Liver (tissue), 9 donors: Measurements from ENCODE around the gene PCDHA1. TPM values are rescaled to one million over a fixed set of nuclear protein-coding genes. Genes with fewer than 3 reads are reported as not detected.

ENCODE experiments used
- DNase-seq: peaks from one replicate; pipeline ENCODE4 v3.0.0-alpha.2; 2017; ENCODE audit warnings: low spot score
- H3K27ac ChIP-seq, 2 donors: one replicate each; pipeline ENCODE4 v1.7.0; 2013; ENCODE audit warnings: inconsistent platforms in 2 of 2, low read length in 2 of 2, control low read depth in 1 of 2, low read depth in 1 of 2, mild to moderate bottlenecking in 1 of 2
- H3K27me3 ChIP-seq, 4 donors: one replicate each; pipeline versions ENCODE4 v1.6.1 to v1.7.0; 2013; ENCODE audit warnings: low read length in 3 of 4, inconsistent platforms in 1 of 4, mild to moderate bottlenecking in 1 of 4, moderate library complexity in 1 of 4; ENCODE audit not compliant: control insufficient read depth in 4 of 4, insufficient read depth in 4 of 4
- H3K36me3 ChIP-seq, 4 donors: one replicate each; pipeline versions ENCODE4 v1.6.1 to v1.7.0; 2013; ENCODE audit warnings: low read length in 3 of 4, mild to moderate bottlenecking in 3 of 4, low read depth in 1 of 4, moderate library complexity in 1 of 4; ENCODE audit not compliant: control insufficient read depth in 4 of 4, insufficient read depth in 3 of 4
- H3K4me1 ChIP-seq, 4 donors: one replicate each; pipeline versions ENCODE4 v1.6.1 to v1.7.0; 2013; ENCODE audit warnings: low read length in 3 of 4, mild to moderate bottlenecking in 3 of 4, moderate library complexity in 1 of 4; ENCODE audit not compliant: control insufficient read depth in 4 of 4, insufficient read depth in 4 of 4
- H3K4me3 ChIP-seq, 3 donors: one replicate each; pipeline versions ENCODE4 v1.6.1 to v1.7.0; 2013; ENCODE audit warnings: low read length in 3 of 3, control low read depth in 1 of 3, low read depth in 1 of 3, mild to moderate bottlenecking in 1 of 3
- H3K9ac ChIP-seq, 2 donors: one replicate each; pipeline ENCODE4 v1.7.0; 2013; ENCODE audit warnings: low read length in 2 of 2, mild to moderate bottlenecking in 2 of 2, moderate library complexity in 2 of 2, control low read depth in 1 of 2, low read depth in 1 of 2
- H3K9me3 ChIP-seq, 4 donors: one replicate each; pipeline versions ENCODE4 v1.6.1 to v1.7.0; 2013; ENCODE audit warnings: low read length in 3 of 4; ENCODE audit not compliant: control insufficient read depth in 4 of 4
- EGR1 ChIP-seq, 2 donors: IDR thresholded peaks; 2 replicates each; pipeline ENCODE4 v1.6.1; 2016 to 2018; ENCODE audit warnings: antibody characterized with exemption in 2 of 2, low read depth in 2 of 2
- FOXA1 ChIP-seq: IDR thresholded peaks from 2 replicates; pipeline ENCODE4 v1.6.1; 2016; ENCODE audit warnings: antibody characterized with exemption
- FOXA2 ChIP-seq: IDR thresholded peaks from 2 replicates; pipeline ENCODE4 v1.6.1; 2016; ENCODE audit warnings: antibody characterized with exemption
- GABPA ChIP-seq, 2 donors: IDR thresholded peaks in 1 of 2; conservative IDR thresholded peaks in 1 of 2; 2 replicates each; pipeline ENCODE4 v1.6.1; 2016; ENCODE audit warnings: antibody characterized with exemption in 2 of 2, mild to moderate bottlenecking in 1 of 2, moderate library complexity in 1 of 2
- HNF4A ChIP-seq, 2 donors: conservative IDR thresholded peaks; 2 replicates each; pipeline ENCODE4 v1.6.1; 2016; ENCODE audit warnings: antibody characterized with exemption in 2 of 2, mild to moderate bottlenecking in 2 of 2
- HNF4G ChIP-seq: IDR thresholded peaks from 2 replicates; pipeline ENCODE4 v1.6.1; 2016; ENCODE audit warnings: antibody characterized with exemption
- JUND ChIP-seq, 2 donors: IDR thresholded peaks; 2 replicates each; pipeline ENCODE4 v1.6.1; 2016; ENCODE audit warnings: antibody characterized with exemption in 2 of 2
- NR2F2 ChIP-seq: IDR thresholded peaks from 2 replicates; pipeline ENCODE4 v1.6.1; 2016; ENCODE audit warnings: antibody characterized with exemption
- RAD21 ChIP-seq, 2 donors: IDR thresholded peaks; 2 replicates each; pipeline ENCODE4 v1.6.1; 2016; ENCODE audit warnings: antibody characterized with exemption in 2 of 2, mild to moderate bottlenecking in 2 of 2
- REST ChIP-seq: IDR thresholded peaks from 2 replicates; pipeline ENCODE4 v1.6.1; 2016; ENCODE audit warnings: antibody characterized with exemption, mild to moderate bottlenecking
- RXRA ChIP-seq, 2 donors: IDR thresholded peaks; 2 replicates each; pipeline ENCODE4 v1.6.1; 2017 to 2018; ENCODE audit warnings: antibody characterized with exemption in 2 of 2, mild to moderate bottlenecking in 1 of 2
- SP1 ChIP-seq: IDR thresholded peaks from 2 replicates; pipeline ENCODE4 v1.6.1; 2018; ENCODE audit warnings: antibody characterized with exemption, mild to moderate bottlenecking
- TAF1 ChIP-seq: conservative IDR thresholded peaks from 2 replicates; pipeline ENCODE4 v1.6.1; 2016; ENCODE audit warnings: antibody characterized with exemption, mild to moderate bottlenecking
- YY1 ChIP-seq: IDR thresholded peaks from 2 replicates; pipeline ENCODE4 v1.6.1; 2016; ENCODE audit warnings: antibody characterized with exemption, mild to moderate bottlenecking
- WGBS: extraction: QIAGEN DNeasy Blood & Tissue Kit; methylation state at CpG from one replicate; pipeline ENCODE4 v1.1.7; 2013; 5-methylcytosine and 5-hydroxymethylcytosine counted together
- polyA plus RNA-seq, 2 donors: library from polyadenylated mRNA; stranded (reverse) in 1 of 2; unstranded in 1 of 2; fragments of 200-250 nt in 1 of 2; fragments of >200 nt in 1 of 2; fragmentation: Nextera tagmentation in 1 of 2; extraction: Ambion mirVana in 1 of 2; gene quantifications; one replicate each; pipeline versions ENCODE4 v1.2.1 to v1.2.3, GENCODE V29; 2013 to 2015
- total RNA-seq, 2 donors: library from RNA; depleted of rRNA; stranded (reverse); fragments of >200 nt; gene quantifications; one replicate each; pipeline ENCODE4 v1.2.3, GENCODE V29; 2014
- TF ChIP-seq, protein P1 (sequence below): IDR thresholded peaks from 2 replicates; pipeline ENCODE4 v1.6.1; 2016; ENCODE audit warnings: antibody characterized with exemption
- TF ChIP-seq, protein P2 (sequence below): fragments of 150-350 bp; IDR thresholded peaks from 2 replicates; pipeline ENCODE4 v1.5.1; 2017; ENCODE audit warnings: improper control_type of control experiment, low read depth, low read length; ENCODE audit not compliant: missing input control
- TF ChIP-seq, protein P3 (sequence below): IDR thresholded peaks from 2 replicates; pipeline ENCODE4 v1.6.1; 2016; ENCODE audit warnings: antibody characterized with exemption
- TF ChIP-seq, protein P4 (sequence below): IDR thresholded peaks from 2 replicates; pipeline ENCODE4 v1.6.1; 2016; ENCODE audit warnings: antibody characterized with exemption
- donor health status: healthy.
- donor health status: healthy.
- donor health status: healthy.
- donor health status: healthy.
- donor health status: healthy.

The PCDHA1 gene
- total and polyA plus RNA-seq, 4 donors = not detected

DNA sequence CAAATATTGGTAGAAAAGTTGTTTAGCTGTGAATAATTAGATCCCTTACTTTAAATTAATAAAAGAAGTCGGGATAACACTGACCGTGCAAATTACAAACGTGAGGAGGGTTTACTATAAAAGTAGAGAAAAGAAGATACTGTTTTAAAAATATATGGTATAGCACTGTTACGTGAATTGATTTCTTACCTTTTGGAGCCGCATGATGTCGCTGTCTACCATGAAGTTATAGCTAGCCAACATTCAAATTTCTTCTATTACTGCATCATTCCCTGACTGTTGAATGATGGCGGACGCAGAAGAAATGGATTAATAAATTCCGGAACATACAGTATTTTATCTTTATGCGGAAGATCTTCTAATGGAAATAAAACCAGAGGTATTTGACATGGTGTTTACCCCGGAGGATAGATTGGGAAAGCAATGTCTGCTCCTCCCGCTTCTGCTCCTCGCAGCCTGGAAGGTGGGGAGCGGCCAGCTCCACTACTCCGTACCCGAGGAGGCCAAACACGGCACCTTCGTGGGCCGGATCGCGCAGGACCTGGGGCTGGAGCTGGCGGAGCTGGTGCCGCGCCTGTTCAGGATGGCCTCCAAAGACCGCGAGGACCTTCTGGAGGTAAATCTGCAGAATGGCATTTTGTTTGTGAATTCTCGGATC lies 41.9 kb downstream of the PCDHA1 start, which contains the start of gene PCDHA6:
TSS of gene PCDHA6 (plus strand) at position 257 of the 658 bp plus-strand sequence. CDS start at position 389, 132 bp downstream.
- H3K4me3 ChIP-seq = no peak within 1 kb of the TSS
- no peak for DNase-seq
- WGBS = 21% methylated on average over 27 of the region's 27 CpGs
- H3K9ac ChIP-seq = no peak within 1 kb of the TSS
- peaks cover 0 to 5% (median 2%) of the 10 kb centered on the region in 4 donors for H3K27me3 ChIP-seq
- H3K4me1 ChIP-seq = no peaks in the 10 kb centered on the region
- peaks cover 16 to 43% (median 23%) of the 10 kb centered on the region in 4 donors for H3K9me3 ChIP-seq
- H3K36me3 ChIP-seq = no peaks in the 10 kb centered on the region
- TF ChIP-seq TAF1 (no peak), RAD21 (IDR thresholded peaks at IDR 0.05) (no peak), HNF4A (conservative IDR thresholded peaks at IDR 0.05) (no peak), YY1 (no peak), SP1 (no peak), REST (no peak), EGR1 (IDR thresholded peaks at IDR 0.05; ENCODE audit: low read depth in 2 of 2) (no peak), HNF4G (no peak), JUND (IDR thresholded peaks at IDR 0.05) (no peak), FOXA1 (no peak), GABPA (IDR thresholded peaks at IDR 0.05 in 1 of 2, conservative IDR thresholded peaks at IDR 0.05 in 1 of 2) (no peak), RXRA (IDR thresholded peaks at IDR 0.05) (no peak), FOXA2 (no peak), NR2F2 (no peak)
- TF ChIP-seq, protein P1, sequence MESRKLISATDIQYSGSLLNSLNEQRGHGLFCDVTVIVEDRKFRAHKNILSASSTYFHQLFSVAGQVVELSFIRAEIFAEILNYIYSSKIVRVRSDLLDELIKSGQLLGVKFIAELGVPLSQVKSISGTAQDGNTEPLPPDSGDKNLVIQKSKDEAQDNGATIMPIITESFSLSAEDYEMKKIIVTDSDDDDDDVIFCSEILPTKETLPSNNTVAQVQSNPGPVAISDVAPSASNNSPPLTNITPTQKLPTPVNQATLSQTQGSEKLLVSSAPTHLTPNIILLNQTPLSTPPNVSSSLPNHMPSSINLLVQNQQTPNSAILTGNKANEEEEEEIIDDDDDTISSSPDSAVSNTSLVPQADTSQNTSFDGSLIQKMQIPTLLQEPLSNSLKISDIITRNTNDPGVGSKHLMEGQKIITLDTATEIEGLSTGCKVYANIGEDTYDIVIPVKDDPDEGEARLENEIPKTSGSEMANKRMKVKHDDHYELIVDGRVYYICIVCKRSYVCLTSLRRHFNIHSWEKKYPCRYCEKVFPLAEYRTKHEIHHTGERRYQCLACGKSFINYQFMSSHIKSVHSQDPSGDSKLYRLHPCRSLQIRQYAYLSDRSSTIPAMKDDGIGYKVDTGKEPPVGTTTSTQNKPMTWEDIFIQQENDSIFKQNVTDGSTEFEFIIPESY = no peak
- TF ChIP-seq, protein P2, sequence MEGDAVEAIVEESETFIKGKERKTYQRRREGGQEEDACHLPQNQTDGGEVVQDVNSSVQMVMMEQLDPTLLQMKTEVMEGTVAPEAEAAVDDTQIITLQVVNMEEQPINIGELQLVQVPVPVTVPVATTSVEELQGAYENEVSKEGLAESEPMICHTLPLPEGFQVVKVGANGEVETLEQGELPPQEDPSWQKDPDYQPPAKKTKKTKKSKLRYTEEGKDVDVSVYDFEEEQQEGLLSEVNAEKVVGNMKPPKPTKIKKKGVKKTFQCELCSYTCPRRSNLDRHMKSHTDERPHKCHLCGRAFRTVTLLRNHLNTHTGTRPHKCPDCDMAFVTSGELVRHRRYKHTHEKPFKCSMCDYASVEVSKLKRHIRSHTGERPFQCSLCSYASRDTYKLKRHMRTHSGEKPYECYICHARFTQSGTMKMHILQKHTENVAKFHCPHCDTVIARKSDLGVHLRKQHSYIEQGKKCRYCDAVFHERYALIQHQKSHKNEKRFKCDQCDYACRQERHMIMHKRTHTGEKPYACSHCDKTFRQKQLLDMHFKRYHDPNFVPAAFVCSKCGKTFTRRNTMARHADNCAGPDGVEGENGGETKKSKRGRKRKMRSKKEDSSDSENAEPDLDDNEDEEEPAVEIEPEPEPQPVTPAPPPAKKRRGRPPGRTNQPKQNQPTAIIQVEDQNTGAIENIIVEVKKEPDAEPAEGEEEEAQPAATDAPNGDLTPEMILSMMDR = no peak
- TF ChIP-seq, protein P3, sequence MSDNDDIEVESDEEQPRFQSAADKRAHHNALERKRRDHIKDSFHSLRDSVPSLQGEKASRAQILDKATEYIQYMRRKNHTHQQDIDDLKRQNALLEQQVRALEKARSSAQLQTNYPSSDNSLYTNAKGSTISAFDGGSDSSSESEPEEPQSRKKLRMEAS = no peak
- TF ChIP-seq, protein P4, sequence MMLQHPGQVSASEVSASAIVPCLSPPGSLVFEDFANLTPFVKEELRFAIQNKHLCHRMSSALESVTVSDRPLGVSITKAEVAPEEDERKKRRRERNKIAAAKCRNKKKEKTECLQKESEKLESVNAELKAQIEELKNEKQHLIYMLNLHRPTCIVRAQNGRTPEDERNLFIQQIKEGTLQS = no peak
- no peak within 1 kb of the TSS for H3K27ac ChIP-seq
